Endothelial cell of umbilical vein (primary cell): ENCODE data around the gene RAI1. TPM values are rescaled to one million over a fixed set of nuclear protein-coding genes. Genes with fewer than 3 reads are reported as not detected.

ENCODE experiments used
- BruUV-seq: library from RNA; stranded (reverse); fragments of 400-500 nt; replicated peaks from 2 replicates; lab custom pipeline; 2021; lab: Mats Ljungman, UMichigan
- CTCF ChIA-PET: fragments of 300-600, 350-600 bp; sonication (Branson Sonifier 250); formaldehyde crosslinking; loops from one replicate; lab custom pipeline; 2021; ENCODE audit warnings: antibody characterized with exemption, inconsistent platforms; lab: Charles Lee
- POLR2A ChIA-PET: fragments of 300-600, 350-600 bp; sonication (Branson Sonifier 250); formaldehyde crosslinking; loops from one replicate; lab custom pipeline; 2021; ENCODE audit warnings: antibody characterized with exemption, inconsistent platforms; lab: Charles Lee
- DNase-seq: peaks from one replicate; pipeline ENCODE4 v3.0.0-alpha.2; 2011; ENCODE audit warnings: low read depth, low spot score
- FAIRE-seq: peaks from 2 replicates; lab custom pipeline; 2011; peaks lifted over from hg19 to GRCh38; lab: Jason Lieb, UNC
- H2AFZ ChIP-seq: 2 replicates; pipeline ENCODE4 v1.6.0; 2012; ENCODE audit warnings: low read depth, low read length, control low read depth, inconsistent platforms
- H3K27ac ChIP-seq: 2 replicates; pipeline ENCODE4 v1.5.1; 2011; ENCODE audit warnings: low read depth, mild to moderate bottlenecking, control low read depth, low read length, moderate library complexity; ENCODE audit not compliant: insufficient read depth
- H3K27me3 ChIP-seq, 2 experiments: 2 replicates each; pipeline versions ENCODE4 v1.6.0 to v1.6.1; 2011; ENCODE audit warnings: low read length in 2 of 2, mixed read lengths in 1 of 2; ENCODE audit not compliant: control insufficient read depth in 2 of 2, insufficient read depth in 2 of 2
- H3K36me3 ChIP-seq, 2 experiments: 2 replicates in 1 of 2; 3 replicates in 1 of 2; pipeline ENCODE4 v1.5.1; 2011; ENCODE audit warnings: low read length in 2 of 2, mild to moderate bottlenecking in 1 of 2, moderate library complexity in 1 of 2; ENCODE audit not compliant: control insufficient read depth in 2 of 2, insufficient read depth in 2 of 2; ENCODE audit errors: extremely low read depth in 1 of 2
- H3K4me1 ChIP-seq: 3 replicates; pipeline ENCODE4 v1.5.1; 2011; ENCODE audit warnings: mild to moderate bottlenecking, low read length; ENCODE audit not compliant: control insufficient read depth, insufficient read depth; ENCODE audit errors: extremely low read depth
- H3K4me2 ChIP-seq: 2 replicates; pipeline ENCODE4 v1.6.1; 2011; ENCODE audit warnings: low read length, control low read depth, mixed read lengths; ENCODE audit not compliant: insufficient read depth
- H3K4me3 ChIP-seq, 3 experiments: fragments of 200-600 bp in 1 of 3; sonication (generic), shearing (Covaris generic) in 1 of 3; replicated peaks in 1 of 3; 2 replicates each; pipeline ENCODE4 v1.5.1; 2011 to 2016; ENCODE audit warnings: control low read depth in 3 of 3, low read length in 3 of 3, mild to moderate bottlenecking in 2 of 3, inconsistent platforms in 1 of 3, low read depth in 1 of 3, moderate library complexity in 1 of 3; ENCODE audit not compliant: insufficient read depth in 1 of 3
- H3K79me2 ChIP-seq: 2 replicates; pipeline ENCODE4 v1.6.0; 2012; ENCODE audit warnings: low read length, inconsistent platforms; ENCODE audit not compliant: control insufficient read depth, insufficient read depth
- H3K9ac ChIP-seq: replicated peaks from 2 replicates; pipeline ENCODE3; 2011; ENCODE audit warnings: low read length, control low read depth; ENCODE audit not compliant: insufficient read depth; ENCODE audit errors: extremely low read depth
- H3K9me1 ChIP-seq: replicated peaks from 3 replicates; pipeline ENCODE4 v1.6.0; 2011; ENCODE audit warnings: mild to moderate bottlenecking, low read length; ENCODE audit not compliant: control insufficient read depth, insufficient read depth; ENCODE audit errors: extremely low read depth
- H3K9me3 ChIP-seq: replicated peaks from 2 replicates; pipeline ENCODE4 v1.5.1; 2012; ENCODE audit warnings: low read length, inconsistent platforms; ENCODE audit not compliant: control insufficient read depth, insufficient read depth
- H4K20me1 ChIP-seq: replicated peaks from 2 replicates; pipeline ENCODE3; 2011; ENCODE audit warnings: mild to moderate bottlenecking, low read length; ENCODE audit not compliant: control insufficient read depth, insufficient read depth; ENCODE audit errors: extremely low read depth
- CTCF ChIP-seq, 2 donors: IDR thresholded peaks; 1 replicate in 1 of 2; 2 replicates in 1 of 2; pipeline ENCODE4 v1.5.1; 2011; ENCODE audit warnings: low read length in 2 of 2, mild to moderate bottlenecking in 2 of 2, moderate library complexity in 2 of 2, control low read depth in 1 of 2, inconsistent platforms in 1 of 2, low read depth in 1 of 2; ENCODE audit not compliant: insufficient read depth in 1 of 2; ENCODE audit errors: extremely low read depth in 1 of 2
- EZH2 ChIP-seq: IDR thresholded peaks from 2 replicates; pipeline ENCODE4 v1.6.1; 2012; ENCODE audit warnings: borderline replicate concordance, low read depth, mild to moderate bottlenecking, moderate library complexity, low read length, inconsistent platforms; ENCODE audit not compliant: severe bottlenecking
- FOS ChIP-seq: IDR thresholded peaks from 2 replicates; pipeline ENCODE4 v1.6.1; 2011; ENCODE audit warnings: mild to moderate bottlenecking, low read length, moderate library complexity, borderline replicate concordance; ENCODE audit not compliant: insufficient read depth
- GATA2 ChIP-seq: IDR thresholded peaks from 2 replicates; pipeline ENCODE4 v1.7.0; 2011; ENCODE audit warnings: low read depth, mild to moderate bottlenecking, moderate library complexity, mixed read lengths, low read length; ENCODE audit not compliant: insufficient read length, insufficient read depth
- JUN ChIP-seq: IDR thresholded peaks from 2 replicates; pipeline ENCODE4 v1.6.1; 2011; ENCODE audit warnings: borderline replicate concordance, low read depth; ENCODE audit not compliant: insufficient read length, insufficient read depth
- MAX ChIP-seq: IDR thresholded peaks from 2 replicates; pipeline ENCODE4 v1.6.1; 2011; ENCODE audit not compliant: insufficient read depth, insufficient read length
- MYC ChIP-seq: IDR thresholded peaks from one replicate; pipeline ENCODE4 v1.6.1; 2011; ENCODE audit warnings: mild to moderate bottlenecking, low read depth, low read length
- POLR2A ChIP-seq: IDR thresholded peaks from 2 replicates; pipeline ENCODE4 v1.6.1; 2012; ENCODE audit warnings: low read depth, mild to moderate bottlenecking, control low read depth, low read length
- POLR2AphosphoS5 ChIP-seq: IDR thresholded peaks from 2 replicates; pipeline ENCODE4 v1.6.1; 2012; ENCODE audit warnings: low read depth, mild to moderate bottlenecking, control low read depth, low read length, moderate library complexity; ENCODE audit not compliant: insufficient read depth
- dilution Hi-C: fragments of 300-500 bp; cut with MboI; formaldehyde crosslinking; loops from one replicate; pipeline ENCODE4 v1.15.0; 2019; ENCODE audit warnings: low sequenced_read_pairs; ENCODE audit not compliant: extremely low pct_ligation_motif_present
- intact Hi-C: fragments of 100-400 bp; cut with micrococcal nuclease; formaldehyde crosslinking; loops from one replicate; pipeline ENCODE4 v1.10.0; 2022
- polyA plus RNA-seq, 4 experiments: library from polyadenylated mRNA; depleted of rRNA in 3 of 4; stranded (reverse) in 3 of 4; unstranded in 1 of 4; fragments of >200 nt; gene quantifications; 2 replicates each; pipeline versions ENCODE4 v1.2.1 to v1.2.3, GENCODE V29; 2011 to 2012; ENCODE audit warnings: missing spikeins in 1 of 4
- total RNA-seq: library from RNA; stranded (reverse); gene quantifications from 2 replicates; pipeline ENCODE4 v1.2.3, GENCODE V29; 2021

Gene RAI1
- total and polyA plus RNA-seq, 2 donors (not counting 3 experiments of a cell fraction or from before 2014, with no cell fraction given) = 7.8 to 43.3 TPM

GRCh38 chr17:17669580-17670235 is 11.6 kb upstream of the RAI1 start:
- ChIA-PET POLR2A (interaction anchor here (0.5 kb wide), 1 partner anchor 981 kb away, joined by 8 read pairs; no protein-coding TSS in a partner anchor), CTCF (interaction anchor here (1.0 to 2.4 kb wide), 3 partner anchors 8 to 221 kb away, joined by 3 to 7 read pairs (median 5); no protein-coding TSS in a partner anchor)
- no peaks in the 10 kb centered on the region for H3K9me3 ChIP-seq
- BruUV-seq = no TSS peak
- H3K4me2 ChIP-seq = no peak overlapping the region
- H2AFZ ChIP-seq = no peak overlapping the region
- dilution Hi-C loops = no loop called here
- no peaks in the 10 kb centered on the region for H4K20me1 ChIP-seq
- FAIRE-seq (no peak), DNase-seq (no peak)
- TF ChIP-seq EZH2 = no peak
- no peak for TF ChIP-seq CTCF (IDR thresholded peaks at IDR 0.05; ENCODE audit: extremely low read depth in 1 of 2, insufficient read depth in 1 of 2, low read depth in 1 of 2, low read length in 2 of 2)
- no peak for TF ChIP-seq POLR2AphosphoS5
- no peak for TF ChIP-seq MAX
- TF ChIP-seq POLR2A = no peak
- no peak for TF ChIP-seq MYC
- TF ChIP-seq GATA2 = no peak
- TF ChIP-seq JUN = no peak
- TF ChIP-seq FOS = no peak
- no peak overlapping the region for H3K9ac ChIP-seq
- H3K4me3 ChIP-seq = no peak overlapping the region
- H3K9me1 ChIP-seq = no peaks in the 10 kb centered on the region
- H3K4me1 ChIP-seq = no peaks in the 10 kb centered on the region
- no peaks in the 10 kb centered on the region for H3K79me2 ChIP-seq
- H3K27me3 ChIP-seq = peaks cover 6 to 11% of the 10 kb centered on the region in 2 experiments
- H3K27ac ChIP-seq = no peak overlapping the region
- intact Hi-C loops = no loop called here
- no peaks in the 10 kb centered on the region for H3K36me3 ChIP-seq
